Neutrophil (primary cell): ENCODE data around the gene MCRIP2.

Source experiments
- H3K27ac ChIP-seq: fragments of 200-600 bp; sonication (generic); 2 replicates; pipeline ENCODE4 v1.5.1; 2016; ENCODE audit warnings: mild to moderate bottlenecking, moderate library complexity
- H3K27me3 ChIP-seq: fragments of 200-600 bp; sonication (generic); 2 replicates; pipeline ENCODE4 v1.6.0; 2016; ENCODE audit warnings: mild to moderate bottlenecking
- H3K36me3 ChIP-seq: fragments of 200-600 bp; sonication (generic); 2 replicates; pipeline ENCODE4 v1.5.1; 2017
- H3K4me1 ChIP-seq, 2 experiments: fragments of 200-600 bp in 1 of 2; sonication (generic) in 1 of 2; 1 replicate in 1 of 2; 2 replicates in 1 of 2; pipeline versions ENCODE4 v1.5.1 to v1.6.1; 2013 to 2016; ENCODE audit warnings: low read depth in 1 of 2, low read length in 1 of 2, mild to moderate bottlenecking in 1 of 2, moderate library complexity in 1 of 2; ENCODE audit not compliant: control insufficient read depth in 1 of 2, insufficient read depth in 1 of 2
- H3K4me3 ChIP-seq, 2 experiments: fragments of 200-600 bp in 1 of 2; sonication (generic) in 1 of 2; 1 replicate in 1 of 2; 2 replicates in 1 of 2; pipeline ENCODE4 v1.5.1; 2013 to 2016; ENCODE audit warnings: low read depth in 1 of 2, low read length in 1 of 2, mild to moderate bottlenecking in 1 of 2, moderate library complexity in 1 of 2
- H3K9me3 ChIP-seq: fragments of 200-600 bp; sonication (generic); 2 replicates; pipeline ENCODE4 v1.5.1; 2016
- CTCF ChIP-seq: fragments of 200-600 bp; sonication (generic); IDR thresholded peaks from 2 replicates; pipeline ENCODE4 v1.5.1; 2016; ENCODE audit warnings: antibody characterized with exemption

The MCRIP2 gene

GRCh38 chr16:635573-636205, 5.9 kb upstream of the MCRIP2 start:
- H3K4me1 ChIP-seq: peaks cover 14 to 24% of the 10 kb centered on the region in 2 experiments
- peaks cover 8% of the 10 kb centered on the region for H3K36me3 ChIP-seq
- H3K4me3 ChIP-seq: peak overlapping the region; percentile 75 to 97

GRCh38 chr16:636206-637080, 5.2 kb upstream of the MCRIP2 start, which contains the start of gene METTL26:
METTL26 (minus strand) TSS chr16:636305; CDS start chr16:636290, 15 bp downstream.
- peaks cover 9% of the 10 kb centered on the region for H3K27me3 ChIP-seq
- TF ChIP-seq CTCF: peak; percentile 67
- H3K27ac ChIP-seq: peak within 1 kb of the TSS; percentile 89
- H3K36me3 ChIP-seq: peaks cover 8% of the 10 kb centered on the region
- no peaks in the 10 kb centered on the region for H3K9me3 ChIP-seq
- H3K4me3 ChIP-seq: peak within 1 kb of the TSS; percentile 75 to 97
- H3K4me1 ChIP-seq: peaks cover 19 to 30% of the 10 kb centered on the region in 2 experiments

More at GRCh38 chr16:635573-636205, 5.9 kb upstream of the MCRIP2 start:
- peak overlapping the region; percentile 89 for H3K27ac ChIP-seq
- H3K27me3 ChIP-seq: peaks cover 17% of the 10 kb centered on the region
- no peaks in the 10 kb centered on the region for H3K9me3 ChIP-seq
- no peak for TF ChIP-seq CTCF

- Histone ChIP-seq H3K27ac (peak overlapping the region; percentile 89), H3K9me3 (no peaks in the 10 kb centered on the region), H3K4me3 (peak overlapping the region; percentile 75 to 97), H3K36me3 (peaks cover 8% of the 10 kb centered on the region), H3K4me1 (peaks cover 22 to 37% of the 10 kb centered on the region in 2 experiments), H3K27me3 (peaks cover under 1% of the 10 kb centered on the region)
- no peak for TF ChIP-seq CTCF
These were observed 4.3 kb upstream of the MCRIP2 start for GRCh38 chr16:637081-638018.

GRCh38 chr16:638034-638543, 3.5 kb upstream of the MCRIP2 start:
- no peak overlapping the region for H3K4me3 ChIP-seq
- H3K9me3 ChIP-seq: no peaks in the 10 kb centered on the region
- peaks cover 8% of the 10 kb centered on the region for H3K36me3 ChIP-seq
- H3K27ac ChIP-seq: no peak overlapping the region
- no peaks in the 10 kb centered on the region for H3K27me3 ChIP-seq
- peaks cover 29 to 44% of the 10 kb centered on the region in 2 experiments for H3K4me1 ChIP-seq
- TF ChIP-seq CTCF: no peak

DNA sequence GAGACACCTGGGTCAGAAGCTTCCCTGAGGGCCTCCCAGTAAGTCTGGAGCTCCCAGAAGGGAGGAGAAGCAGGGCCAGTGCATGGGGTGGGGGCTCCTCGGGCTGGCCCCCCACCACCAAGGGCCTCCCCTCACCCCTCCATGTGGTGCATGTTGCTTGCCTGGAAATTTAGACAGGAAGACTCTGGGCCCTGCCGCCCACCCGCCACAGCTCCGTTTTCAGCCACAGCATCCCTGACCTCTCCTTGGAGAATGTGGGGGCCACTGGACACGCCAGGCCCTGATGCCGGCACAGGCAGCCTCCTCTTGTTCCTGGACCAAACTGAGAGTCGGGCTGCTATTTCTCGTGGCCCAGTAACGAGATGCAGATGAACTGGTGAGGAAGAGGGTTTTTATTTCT, 2.8 kb upstream of the MCRIP2 start:
- peaks cover under 1% of the 10 kb centered on the region for H3K36me3 ChIP-seq
- no peaks in the 10 kb centered on the region for H3K27me3 ChIP-seq
- no peak overlapping the region for H3K4me3 ChIP-seq
- H3K9me3 ChIP-seq: no peaks in the 10 kb centered on the region
- H3K4me1 ChIP-seq: peaks cover 37 to 50% of the 10 kb centered on the region in 2 experiments
- no peak for TF ChIP-seq CTCF
- H3K27ac ChIP-seq: no peak overlapping the region
